HG03280 (cell line): ENCODE measurements around the gene DVL2.

ENCODE experiments used
- ATAC-seq: cut with Tn5 transposase; IDR thresholded peaks from one replicate; pipeline ENCODE4 v1.9.1; 2021; ENCODE audit warnings: mild to moderate bottlenecking, moderate library complexity; ENCODE audit not compliant: unreplicated experiment

Gene DVL2

GRCh38 chr17:7238420-7239090 lies 4.2 kb upstream of the DVL2 start:
- no peak for ATAC-seq

DNA sequence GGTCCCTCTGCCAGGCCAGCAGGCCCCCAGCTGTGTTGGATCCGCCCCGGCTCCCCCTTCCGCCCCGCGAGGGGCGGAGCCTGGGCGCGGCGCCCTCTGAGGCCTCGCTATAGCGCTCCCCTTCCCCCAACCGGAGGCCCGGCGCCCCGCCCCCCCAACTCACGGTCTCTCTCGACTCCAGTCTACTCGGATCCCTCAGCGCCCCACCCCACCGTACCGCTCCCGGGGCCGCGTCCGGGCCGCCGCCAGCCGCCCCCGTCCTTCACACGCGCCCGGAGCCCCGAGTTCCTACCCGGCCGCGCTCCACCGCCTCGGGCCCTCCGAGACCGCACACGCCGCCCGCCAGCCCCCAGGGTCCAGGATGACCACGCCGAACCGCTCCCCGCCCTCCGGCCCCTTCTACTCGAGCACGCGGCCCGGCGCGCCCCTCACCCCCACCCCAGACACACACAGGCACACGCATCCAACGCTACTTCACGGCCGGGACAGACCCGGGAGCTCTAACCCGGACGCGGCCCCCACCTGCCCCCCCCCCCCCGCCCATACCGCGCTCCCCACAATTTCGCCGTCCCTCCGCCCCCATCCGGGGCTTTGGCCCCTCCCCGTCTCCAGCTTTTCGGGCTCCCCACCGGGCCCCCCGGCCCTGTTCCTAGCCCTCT lies 3.6 kb upstream of the DVL2 start:
- no peak for ATAC-seq

- no peak for ATAC-seq
Measured at GRCh38 chr17:7237266-7237760, 3.0 kb upstream of the DVL2 start.

- ATAC-seq: no peak
Measured at GRCh38 chr17:7236808-7237207, 2.5 kb upstream of the DVL2 start.

- ATAC-seq: no peak
Measured at GRCh38 chr17:7235693-7236665, 1.7 kb upstream of the DVL2 start.

DNA sequence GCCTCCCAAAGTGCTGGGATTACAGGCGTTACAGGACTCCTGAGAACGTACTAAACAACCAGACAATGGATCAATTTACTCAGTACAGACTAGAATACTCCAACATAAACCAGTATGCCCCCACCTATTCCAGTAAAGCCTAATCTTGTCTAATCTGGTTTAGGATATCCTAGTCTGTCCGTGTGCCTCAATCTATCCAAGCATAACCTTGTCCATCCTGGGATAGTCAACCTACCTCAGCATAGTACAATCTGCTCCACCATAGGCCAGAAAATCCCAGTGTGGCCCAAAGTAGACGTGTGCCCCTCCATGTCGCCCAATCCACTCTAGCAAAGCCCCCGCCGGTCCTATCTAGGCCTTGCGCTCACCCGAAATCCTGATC lies 625 bp downstream of the DVL2 start:
- no peak for ATAC-seq

- no peak for ATAC-seq
Measured at GRCh38 chr17:7232114-7232513, 2.2 kb downstream of the DVL2 start.

GRCh38 chr17:7229504-7229903 lies 4.8 kb downstream of the DVL2 start:
- ATAC-seq: no peak

DNA sequence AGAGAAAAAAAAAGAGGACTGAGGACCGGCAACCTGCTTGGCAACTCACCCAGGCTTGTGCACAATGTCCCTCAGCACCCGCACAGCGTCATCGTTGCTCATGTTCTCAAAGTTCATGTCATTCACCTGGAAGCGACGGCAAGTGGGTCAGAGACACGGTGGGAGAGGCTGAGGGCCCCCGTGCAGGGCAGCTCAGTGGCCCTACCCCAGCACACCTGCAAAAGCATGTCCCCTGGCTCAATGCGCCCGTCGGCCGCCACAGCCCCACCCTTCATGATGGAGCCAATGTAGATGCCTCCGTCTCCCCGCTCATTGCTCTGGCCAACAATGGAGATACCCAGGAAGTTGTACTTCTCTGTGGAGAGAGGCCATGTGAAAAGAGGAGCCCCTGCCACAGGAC lies 5.4 kb downstream of the DVL2 start:
- no peak for ATAC-seq

GRCh38 chr17:7226721-7227710 lies 7.3 kb downstream of the DVL2 start:
- no peak for ATAC-seq

GRCh38 chr17:7225711-7226331 lies 8.5 kb downstream of the DVL2 start:
- ATAC-seq: no peak

DNA sequence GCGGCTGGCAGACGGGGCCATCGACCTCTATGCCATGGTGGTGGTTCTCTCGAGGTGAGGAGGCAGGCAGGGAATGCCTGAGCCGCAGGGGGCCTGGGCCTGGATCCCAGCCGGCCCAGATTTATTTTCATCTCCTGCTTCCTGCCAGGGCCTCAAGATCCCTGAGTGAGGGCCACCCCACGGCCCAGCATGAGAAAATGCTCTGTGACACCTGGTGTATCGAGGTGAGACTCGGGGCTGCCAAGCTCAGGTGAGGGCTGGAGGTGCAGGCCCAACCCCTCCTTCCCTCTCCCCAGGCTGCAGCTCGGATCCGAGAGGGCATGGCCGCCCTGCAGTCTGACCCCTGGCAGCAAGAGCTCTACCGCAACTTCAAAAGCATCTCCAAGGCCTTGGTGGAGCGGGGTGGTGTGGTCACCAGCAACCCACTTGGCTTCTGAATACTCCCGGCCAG lies 9.6 kb downstream of the DVL2 start:
- no peak for ATAC-seq

GRCh38 chr17:7224110-7224509 lies 10.2 kb downstream of the DVL2 start:
- ATAC-seq: no peak

GRCh38 chr17:7223375-7223774 lies 10.9 kb downstream of the DVL2 start:
- no peak for ATAC-seq

- no peak for ATAC-seq
Measured at GRCh38 chr17:7222972-7223292, 11.4 kb downstream of the DVL2 start.

- ATAC-seq: no peak
Measured at GRCh38 chr17:7222093-7222971, 12.0 kb downstream of the DVL2 start.

DNA sequence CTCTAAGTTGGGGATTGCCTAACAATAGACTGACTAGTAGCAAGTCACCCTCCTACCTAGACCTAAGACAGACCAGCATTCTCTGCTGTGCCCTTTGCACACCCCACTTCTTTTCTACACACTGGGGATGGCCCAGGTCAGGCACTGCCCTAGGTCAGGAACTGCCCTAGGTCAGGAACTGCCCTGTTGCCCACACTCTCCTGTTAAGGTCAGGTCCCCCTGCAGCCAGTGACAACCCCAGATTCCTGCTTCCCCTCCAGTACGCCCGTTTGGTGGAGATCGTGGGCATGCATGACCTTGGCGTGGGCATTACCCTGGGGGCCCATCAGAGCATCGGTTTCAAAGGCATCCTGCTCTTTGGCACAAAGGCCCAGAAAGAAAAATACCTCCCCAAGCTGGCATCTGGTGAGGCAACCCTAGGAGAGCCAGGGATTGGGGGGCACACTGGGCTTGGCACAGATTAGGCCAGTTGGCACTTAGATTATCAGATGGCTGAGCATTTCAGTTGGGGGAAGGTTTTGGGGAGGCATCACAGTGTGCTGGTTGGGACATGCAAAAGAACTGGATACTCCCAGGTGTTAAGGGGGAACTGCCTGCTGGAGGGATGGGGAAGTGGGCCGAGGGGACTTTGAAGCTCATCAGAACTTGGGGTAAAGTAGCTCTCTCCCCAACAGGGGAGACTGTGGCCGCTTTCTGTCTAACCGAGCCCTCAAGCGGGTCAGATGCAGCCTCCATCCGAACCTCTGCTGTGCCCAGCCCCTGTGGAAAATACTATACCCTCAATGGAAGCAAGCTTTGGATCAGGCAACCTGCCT lies 12.8 kb downstream of the DVL2 start:
- no peak for ATAC-seq
